ENCODE results near the gene NXPE3.
A peak's percentile ranks its signal among the peaks of the same experiment; 100 is the strongest.

NXPE3 gene

DNA sequence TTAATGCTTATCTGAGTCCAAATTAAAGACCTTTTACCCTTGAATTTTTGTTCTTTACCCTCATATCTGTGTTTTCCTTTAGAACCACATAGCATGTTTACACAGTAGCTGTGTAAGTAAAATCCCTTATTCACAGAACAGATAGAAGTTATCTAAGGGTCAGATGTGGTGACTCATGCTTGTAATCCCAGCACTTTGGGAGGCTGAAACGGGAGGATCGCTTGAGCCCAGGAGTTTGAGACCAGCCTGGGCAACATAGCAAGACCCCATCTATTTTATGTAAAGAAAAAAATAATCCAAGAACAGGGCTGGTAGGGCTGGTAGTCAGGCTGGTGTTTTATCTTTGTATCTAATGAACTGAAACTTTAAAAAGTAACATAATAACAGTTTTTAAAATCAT is 23.2 kb downstream of the NXPE3 start:
- H3K4me3 ChIP-seq (ENCODE audit: extremely low read depth, insufficient read depth, low read length, poor library complexity, severe bottlenecking): no peak overlapping the region
- no peak overlapping the region for H3K27ac ChIP-seq (ENCODE audit: low read depth, low read length, severe bottlenecking)
- WGBS, 2 experiments (ENCODE audit: insufficient coverage in 2 of 2): no CpG with 5 or more reads among the region's 2 CpGs
- peaks cover 27% of the 10 kb centered on the region for H3K36me3 ChIP-seq (ENCODE audit: control insufficient read depth, insufficient read depth, low read length)
- no peaks in the 10 kb centered on the region for H3K9me3 ChIP-seq (ENCODE audit: control insufficient read depth, low read length)
- H3K4me1 ChIP-seq (ENCODE audit: control insufficient read depth, insufficient read depth, low read length, poor library complexity, severe bottlenecking): no peaks in the 10 kb centered on the region

DNA sequence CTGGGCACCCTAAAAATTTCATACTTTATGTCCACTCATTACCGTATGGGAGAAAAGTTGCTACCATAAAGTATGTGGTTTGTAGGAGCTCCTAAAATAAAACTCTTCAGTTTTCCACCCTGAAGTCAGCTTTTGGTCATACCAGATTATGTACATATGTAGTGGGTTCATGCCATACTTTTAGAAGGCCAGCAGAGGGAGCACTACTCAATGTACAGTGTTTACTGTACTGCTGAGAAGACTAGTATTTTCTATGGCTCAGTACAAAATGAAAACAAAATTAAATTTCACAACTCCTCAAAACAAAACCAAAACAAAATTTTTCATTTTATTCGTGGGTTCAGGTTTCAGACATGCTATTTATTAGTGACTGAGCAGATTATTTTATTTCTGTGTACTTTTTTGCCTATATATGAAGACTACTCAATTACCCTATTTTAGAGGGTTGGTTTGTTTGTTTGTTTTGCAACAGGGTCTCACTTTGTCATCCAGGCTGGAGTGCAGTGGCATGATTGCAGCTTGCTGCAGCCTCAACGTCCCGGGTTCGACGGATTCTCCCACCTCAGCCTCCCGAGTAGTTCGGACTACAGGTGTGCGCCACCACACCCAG is 24.3 kb downstream of the NXPE3 start:
- WGBS, 2 experiments (ENCODE audit: insufficient coverage in 2 of 2): 76 to 82% methylated on average over 4 of the region's 9 CpGs
- H3K4me3 ChIP-seq (ENCODE audit: extremely low read depth, insufficient read depth, low read length, poor library complexity, severe bottlenecking): no peak overlapping the region

DNA sequence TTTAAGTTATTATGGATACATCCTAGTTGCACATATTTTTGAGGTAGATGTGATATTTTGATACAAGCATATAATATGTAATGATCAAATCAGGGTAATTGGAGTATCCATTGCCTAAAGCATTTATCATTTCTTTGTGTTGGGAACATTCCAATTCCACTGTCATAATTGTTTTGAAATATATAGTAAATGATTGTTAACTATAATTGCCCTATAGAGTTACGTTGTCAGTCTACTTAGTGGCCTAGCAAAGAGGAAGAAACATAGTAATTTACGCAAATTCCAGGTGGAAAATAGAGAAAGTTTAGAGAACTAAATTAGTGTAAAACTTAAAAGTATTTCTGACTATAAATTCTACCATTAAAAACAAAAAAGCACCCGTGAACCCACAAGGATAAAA is 24.9 kb downstream of the NXPE3 start:
- Histone ChIP-seq H3K9me3 (ENCODE audit: control insufficient read depth, low read length) (no peaks in the 10 kb centered on the region), H3K27ac (ENCODE audit: low read depth, low read length, severe bottlenecking) (no peak overlapping the region), H3K4me1 (ENCODE audit: control insufficient read depth, insufficient read depth, low read length, poor library complexity, severe bottlenecking) (no peaks in the 10 kb centered on the region), H3K36me3 (ENCODE audit: control insufficient read depth, insufficient read depth, low read length) (peaks cover 27% of the 10 kb centered on the region), H3K4me3 (ENCODE audit: extremely low read depth, insufficient read depth, low read length, poor library complexity, severe bottlenecking) (no peak overlapping the region)
- no CpG with 5 or more reads among the region's 3 CpGs for WGBS, 2 experiments (ENCODE audit: insufficient coverage in 2 of 2)

More for the DNA sequence above, 24.3 kb downstream of the NXPE3 start:
- Histone ChIP-seq H3K4me1 (ENCODE audit: control insufficient read depth, insufficient read depth, low read length, poor library complexity, severe bottlenecking) (no peaks in the 10 kb centered on the region), H3K27ac (ENCODE audit: low read depth, low read length, severe bottlenecking) (no peak overlapping the region), H3K36me3 (ENCODE audit: control insufficient read depth, insufficient read depth, low read length) (peaks cover 27% of the 10 kb centered on the region), H3K9me3 (ENCODE audit: control insufficient read depth, low read length) (no peaks in the 10 kb centered on the region)

DNA sequence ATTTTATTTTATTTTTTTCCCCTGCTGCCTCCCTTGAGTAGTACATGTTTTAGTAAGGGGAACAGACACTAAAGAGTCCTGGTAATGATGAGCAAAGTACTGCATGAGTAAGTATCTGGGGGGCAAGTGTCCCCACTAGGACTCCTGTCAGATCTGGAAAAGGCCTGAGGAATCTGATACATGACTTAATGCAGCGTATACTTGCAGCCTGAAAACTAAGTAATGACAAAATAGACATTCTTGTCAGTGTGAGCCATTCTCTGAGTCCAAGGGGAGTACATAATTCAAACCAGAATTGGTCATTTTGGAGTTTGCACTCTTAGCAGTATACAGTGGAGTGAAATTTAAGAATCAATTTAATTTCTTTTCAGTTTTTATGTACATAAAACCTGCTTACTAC is 27.5 kb downstream of the NXPE3 start:
- 89 to 100% methylated on average over 1 of the region's 1 CpG for WGBS, 2 experiments (ENCODE audit: insufficient coverage in 2 of 2)
- Histone ChIP-seq H3K4me1 (ENCODE audit: control insufficient read depth, insufficient read depth, low read length, poor library complexity, severe bottlenecking) (peaks cover 6% of the 10 kb centered on the region), H3K27ac (ENCODE audit: low read depth, low read length, severe bottlenecking) (no peak overlapping the region), H3K9me3 (ENCODE audit: control insufficient read depth, low read length) (peaks cover 5% of the 10 kb centered on the region), H3K4me3 (ENCODE audit: extremely low read depth, insufficient read depth, low read length, poor library complexity, severe bottlenecking) (no peak overlapping the region), H3K36me3 (ENCODE audit: control insufficient read depth, insufficient read depth, low read length) (peaks cover 17% of the 10 kb centered on the region)

DNA sequence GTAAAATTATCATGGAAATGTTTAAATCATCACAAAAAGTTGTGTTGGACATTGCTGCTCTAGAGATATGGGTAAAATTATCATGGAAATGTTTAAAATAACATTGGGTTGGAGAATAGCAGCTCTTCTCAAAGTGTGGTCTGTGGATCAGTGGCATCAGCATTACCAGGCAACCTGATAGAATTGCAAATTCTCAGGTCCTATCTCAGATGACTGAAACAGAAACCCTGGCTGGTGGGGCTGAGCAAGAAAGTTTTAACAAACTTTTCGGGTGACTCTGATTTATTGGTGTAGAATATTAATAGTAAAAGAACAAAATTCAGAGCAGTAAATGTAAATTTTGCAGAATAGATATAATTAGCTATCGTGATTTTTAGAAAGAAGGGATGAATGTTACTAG is 28.9 kb downstream of the NXPE3 start:
- Histone ChIP-seq H3K4me3 (ENCODE audit: extremely low read depth, insufficient read depth, low read length, poor library complexity, severe bottlenecking) (no peak overlapping the region), H3K4me1 (ENCODE audit: control insufficient read depth, insufficient read depth, low read length, poor library complexity, severe bottlenecking) (peaks cover 6% of the 10 kb centered on the region), H3K9me3 (ENCODE audit: control insufficient read depth, low read length) (peaks cover 5% of the 10 kb centered on the region), H3K27ac (ENCODE audit: low read depth, low read length, severe bottlenecking) (no peak overlapping the region), H3K36me3 (ENCODE audit: control insufficient read depth, insufficient read depth, low read length) (peaks cover 13% of the 10 kb centered on the region)
- WGBS, 2 experiments (ENCODE audit: insufficient coverage in 2 of 2): 100% methylated on average over 2 of the region's 2 CpGs; no CpG with 5 or more reads in 1 of the 2 experiments

DNA sequence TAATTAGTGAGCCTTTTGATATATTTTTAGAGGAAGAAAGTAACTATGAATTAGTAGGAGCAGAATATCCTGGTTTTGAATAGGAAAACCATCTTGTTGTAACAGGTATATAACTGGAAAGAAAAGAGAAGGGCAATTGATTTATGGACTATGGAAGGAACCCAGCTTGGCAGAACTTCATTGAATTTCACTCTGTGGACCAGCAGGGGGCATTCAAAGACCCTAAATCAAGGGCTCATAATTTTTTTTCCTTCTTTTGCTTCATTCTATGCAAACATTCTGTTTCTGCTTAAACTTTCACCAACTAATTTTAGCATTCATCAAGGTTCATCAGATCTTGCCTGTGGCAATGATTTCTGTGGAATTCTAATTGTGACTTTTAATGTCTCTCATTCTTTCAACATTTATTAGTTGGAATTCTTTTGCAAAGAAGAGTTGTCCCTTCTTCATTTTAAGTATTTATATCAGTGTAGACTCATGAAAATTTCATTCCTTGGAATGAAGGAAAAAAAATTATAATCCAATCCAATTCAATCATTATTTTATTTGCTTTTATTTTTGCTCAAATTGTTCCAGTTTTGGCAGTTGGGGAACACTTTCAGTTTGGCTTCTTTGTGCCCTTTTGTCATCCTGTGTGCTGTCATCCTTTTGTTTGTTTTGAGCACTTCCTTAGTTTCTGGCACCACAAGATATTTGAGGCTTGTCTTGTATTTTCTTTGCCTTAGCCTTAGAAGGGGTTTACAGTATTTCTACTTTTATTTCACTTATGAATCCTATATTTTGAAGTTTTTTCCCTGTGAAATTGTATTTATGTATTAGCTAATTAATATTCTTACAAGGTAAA is 30.4 kb downstream of the NXPE3 start:
- Histone ChIP-seq H3K4me3 (ENCODE audit: extremely low read depth, insufficient read depth, low read length, poor library complexity, severe bottlenecking) (no peak overlapping the region), H3K36me3 (ENCODE audit: control insufficient read depth, insufficient read depth, low read length) (peaks cover 3% of the 10 kb centered on the region), H3K4me1 (ENCODE audit: control insufficient read depth, insufficient read depth, low read length, poor library complexity, severe bottlenecking) (peaks cover 6% of the 10 kb centered on the region), H3K27ac (ENCODE audit: low read depth, low read length, severe bottlenecking) (peak overlapping the region; percentile 70), H3K9me3 (ENCODE audit: control insufficient read depth, low read length) (peaks cover 5% of the 10 kb centered on the region)

DNA sequence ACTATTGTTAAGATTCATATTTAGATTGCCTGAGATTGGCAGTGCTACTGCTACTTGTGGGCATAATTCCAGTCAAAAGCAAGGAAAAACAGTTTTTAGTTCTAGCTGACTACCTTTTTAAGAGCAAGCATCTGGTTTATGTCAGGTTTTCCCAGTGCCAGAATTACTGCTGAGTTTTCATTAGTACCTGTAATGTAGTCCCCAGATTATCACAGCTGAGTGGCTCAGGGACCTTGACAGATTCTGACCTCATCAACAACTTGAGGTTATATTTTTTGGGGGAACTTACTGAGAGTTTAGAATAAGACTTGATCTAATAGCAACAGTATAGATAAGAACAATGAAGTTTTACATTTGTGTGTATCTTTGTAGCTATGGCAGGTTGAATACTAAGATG is 31.0 kb downstream of the NXPE3 start:
- H3K36me3 ChIP-seq (ENCODE audit: control insufficient read depth, insufficient read depth, low read length): no peaks in the 10 kb centered on the region
- H3K27ac ChIP-seq (ENCODE audit: low read depth, low read length, severe bottlenecking): peak overlapping the region; percentile 70
- peaks cover 6% of the 10 kb centered on the region for H3K4me1 ChIP-seq (ENCODE audit: control insufficient read depth, insufficient read depth, low read length, poor library complexity, severe bottlenecking)
- H3K9me3 ChIP-seq (ENCODE audit: control insufficient read depth, low read length): peaks cover 5% of the 10 kb centered on the region
- no peak overlapping the region for H3K4me3 ChIP-seq (ENCODE audit: extremely low read depth, insufficient read depth, low read length, poor library complexity, severe bottlenecking)

DNA sequence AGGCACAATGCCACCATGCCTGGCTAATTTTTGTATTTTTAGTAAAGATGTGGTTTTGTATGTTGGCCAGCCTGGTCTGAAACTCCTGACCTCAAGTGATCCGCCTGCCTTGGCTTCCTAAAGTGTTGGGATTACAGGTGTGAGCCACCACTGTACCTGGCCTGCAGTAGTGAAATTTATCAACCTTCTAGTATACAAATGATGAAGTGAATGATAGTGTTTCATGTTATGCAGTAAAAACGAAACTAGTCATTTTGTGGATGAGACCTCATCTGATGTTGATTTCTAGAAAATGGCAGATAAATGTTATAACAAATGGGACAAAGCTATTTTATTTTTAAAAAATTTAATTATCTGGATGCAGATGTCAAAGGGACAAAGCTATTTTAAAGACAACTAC is 32.9 kb downstream of the NXPE3 start:
- H3K4me1 ChIP-seq (ENCODE audit: control insufficient read depth, insufficient read depth, low read length, poor library complexity, severe bottlenecking): peaks cover 6% of the 10 kb centered on the region
- WGBS, 2 experiments (ENCODE audit: insufficient coverage in 2 of 2): 93 to 100% methylated on average over 1 to 2 of the region's 2 CpGs
- no peaks in the 10 kb centered on the region for H3K36me3 ChIP-seq (ENCODE audit: control insufficient read depth, insufficient read depth, low read length)
- no peak overlapping the region for H3K27ac ChIP-seq (ENCODE audit: low read depth, low read length, severe bottlenecking)
- peaks cover 5% of the 10 kb centered on the region for H3K9me3 ChIP-seq (ENCODE audit: control insufficient read depth, low read length)
- H3K4me3 ChIP-seq (ENCODE audit: extremely low read depth, insufficient read depth, low read length, poor library complexity, severe bottlenecking): no peak overlapping the region

DNA sequence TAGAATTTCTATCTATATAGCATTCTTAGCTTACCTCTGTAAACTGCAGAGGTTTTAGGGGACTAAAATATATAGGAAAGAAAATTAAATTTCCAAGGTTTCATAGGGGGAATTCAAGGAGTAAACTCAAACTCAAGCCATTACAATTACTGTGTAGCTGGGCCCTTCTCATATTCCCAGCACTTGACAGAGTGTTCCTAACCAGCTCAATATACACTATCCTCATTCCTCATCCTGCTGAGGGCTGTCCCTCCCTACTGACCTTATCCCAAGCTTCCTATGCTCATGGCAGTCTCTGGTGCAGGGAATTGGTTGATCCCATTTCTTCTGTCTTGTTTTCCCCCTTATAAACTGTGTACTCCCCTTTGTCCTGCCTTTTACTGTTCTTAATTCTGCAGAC is 33.9 kb downstream of the NXPE3 start:
- Histone ChIP-seq H3K27ac (ENCODE audit: low read depth, low read length, severe bottlenecking) (no peak overlapping the region), H3K4me1 (ENCODE audit: control insufficient read depth, insufficient read depth, low read length, poor library complexity, severe bottlenecking) (peaks cover 6% of the 10 kb centered on the region), H3K36me3 (ENCODE audit: control insufficient read depth, insufficient read depth, low read length) (peaks cover 9% of the 10 kb centered on the region), H3K4me3 (ENCODE audit: extremely low read depth, insufficient read depth, low read length, poor library complexity, severe bottlenecking) (no peak overlapping the region), H3K9me3 (ENCODE audit: control insufficient read depth, low read length) (peaks cover 5% of the 10 kb centered on the region)

DNA sequence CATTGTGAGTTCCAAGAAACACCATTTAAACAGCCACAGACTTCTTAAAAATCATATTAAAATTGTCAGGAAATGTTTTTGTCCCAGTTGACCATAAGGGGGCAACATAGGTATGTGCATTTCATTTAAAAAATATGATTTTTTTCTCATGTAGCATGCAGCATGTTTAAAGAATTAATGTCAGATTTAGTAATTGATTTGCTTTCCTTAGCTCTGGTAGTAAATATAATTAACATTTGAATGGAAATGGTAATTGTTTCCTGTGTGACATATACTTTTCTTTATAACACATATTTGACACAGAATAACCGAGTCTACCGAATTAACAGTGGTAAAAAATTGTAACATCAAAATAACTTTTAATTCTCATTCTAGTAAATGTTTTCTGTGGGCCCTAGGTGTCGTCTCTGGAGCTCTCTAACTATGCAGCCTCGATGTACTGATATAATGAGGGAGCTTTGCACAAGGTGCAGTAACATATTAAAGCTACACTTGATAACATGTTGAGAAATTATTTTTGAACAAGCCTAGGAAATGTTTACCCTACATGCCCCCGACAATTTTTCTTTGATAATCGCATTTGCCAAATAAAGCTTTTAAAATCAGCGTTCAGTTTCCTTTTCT is 34.9 kb downstream of the NXPE3 start:
- Histone ChIP-seq H3K4me3 (ENCODE audit: extremely low read depth, insufficient read depth, low read length, poor library complexity, severe bottlenecking) (no peak overlapping the region), H3K27ac (ENCODE audit: low read depth, low read length, severe bottlenecking) (no peak overlapping the region), H3K9me3 (ENCODE audit: control insufficient read depth, low read length) (peaks cover 5% of the 10 kb centered on the region), H3K4me1 (ENCODE audit: control insufficient read depth, insufficient read depth, low read length, poor library complexity, severe bottlenecking) (peaks cover 6% of the 10 kb centered on the region), H3K36me3 (ENCODE audit: control insufficient read depth, insufficient read depth, low read length) (peaks cover 14% of the 10 kb centered on the region)
- WGBS, 2 experiments (ENCODE audit: insufficient coverage in 2 of 2): 80 to 90% methylated on average over 2 to 3 of the region's 7 CpGs

DNA sequence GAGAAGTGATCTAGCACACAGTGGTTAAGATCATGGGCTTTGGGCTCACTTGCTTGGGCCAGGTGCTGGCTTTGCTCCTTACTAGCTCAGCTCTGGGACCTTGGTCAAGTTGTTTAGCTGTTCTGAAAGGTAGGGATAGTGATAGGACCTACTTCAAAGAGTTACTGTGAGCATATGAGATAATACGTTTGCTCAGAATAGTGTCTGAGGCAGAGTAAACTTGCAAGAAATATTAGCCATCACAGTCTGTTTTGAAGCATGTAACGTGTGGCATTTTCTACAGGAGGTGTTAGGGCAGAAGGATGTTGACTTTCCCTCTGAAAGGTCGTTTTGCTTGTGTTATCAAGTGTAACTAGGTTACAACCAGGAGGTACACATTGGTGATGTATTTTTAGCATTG is 35.8 kb downstream of the NXPE3 start:
- H3K27ac ChIP-seq (ENCODE audit: low read depth, low read length, severe bottlenecking): no peak overlapping the region
- 92 to 100% methylated on average over 2 of the region's 3 CpGs for WGBS, 2 experiments (ENCODE audit: insufficient coverage in 2 of 2)
- no peak overlapping the region for H3K4me3 ChIP-seq (ENCODE audit: extremely low read depth, insufficient read depth, low read length, poor library complexity, severe bottlenecking)
- peaks cover under 1% of the 10 kb centered on the region for H3K4me1 ChIP-seq (ENCODE audit: control insufficient read depth, insufficient read depth, low read length, poor library complexity, severe bottlenecking)
- peaks cover 14% of the 10 kb centered on the region for H3K36me3 ChIP-seq (ENCODE audit: control insufficient read depth, insufficient read depth, low read length)
- H3K9me3 ChIP-seq (ENCODE audit: control insufficient read depth, low read length): peaks cover 5% of the 10 kb centered on the region

Data from mesodermal cell (in vitro differentiated cells).